ENCODE data around the gene NPC1.

DNA sequence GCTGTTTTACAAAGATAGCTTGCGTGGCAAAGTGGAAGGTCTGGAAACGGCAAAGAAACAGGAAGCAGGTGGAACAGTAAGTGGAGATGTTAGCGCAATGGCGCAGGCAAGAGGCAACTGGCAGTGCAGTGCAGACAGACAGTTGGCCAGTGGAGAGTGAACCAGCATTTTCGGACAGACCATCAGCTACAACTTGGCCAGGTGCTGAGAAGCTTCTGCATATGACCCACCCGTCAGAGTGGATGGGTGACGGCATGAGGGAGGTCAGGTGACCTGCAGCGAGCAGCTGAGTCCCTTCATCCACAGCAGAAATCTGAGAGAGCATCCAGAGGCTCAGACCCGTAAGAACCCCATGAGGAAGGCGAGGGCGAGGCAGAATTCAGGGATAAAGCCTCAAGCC, 33.8 kb downstream of the NPC1 start:
- TF ChIP-seq, protein P1, sequence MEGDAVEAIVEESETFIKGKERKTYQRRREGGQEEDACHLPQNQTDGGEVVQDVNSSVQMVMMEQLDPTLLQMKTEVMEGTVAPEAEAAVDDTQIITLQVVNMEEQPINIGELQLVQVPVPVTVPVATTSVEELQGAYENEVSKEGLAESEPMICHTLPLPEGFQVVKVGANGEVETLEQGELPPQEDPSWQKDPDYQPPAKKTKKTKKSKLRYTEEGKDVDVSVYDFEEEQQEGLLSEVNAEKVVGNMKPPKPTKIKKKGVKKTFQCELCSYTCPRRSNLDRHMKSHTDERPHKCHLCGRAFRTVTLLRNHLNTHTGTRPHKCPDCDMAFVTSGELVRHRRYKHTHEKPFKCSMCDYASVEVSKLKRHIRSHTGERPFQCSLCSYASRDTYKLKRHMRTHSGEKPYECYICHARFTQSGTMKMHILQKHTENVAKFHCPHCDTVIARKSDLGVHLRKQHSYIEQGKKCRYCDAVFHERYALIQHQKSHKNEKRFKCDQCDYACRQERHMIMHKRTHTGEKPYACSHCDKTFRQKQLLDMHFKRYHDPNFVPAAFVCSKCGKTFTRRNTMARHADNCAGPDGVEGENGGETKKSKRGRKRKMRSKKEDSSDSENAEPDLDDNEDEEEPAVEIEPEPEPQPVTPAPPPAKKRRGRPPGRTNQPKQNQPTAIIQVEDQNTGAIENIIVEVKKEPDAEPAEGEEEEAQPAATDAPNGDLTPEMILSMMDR (IDR thresholded peaks at IDR 0.05; ENCODE audit: low read length) = no peak
- no peak for TF ChIP-seq EZH2 (IDR thresholded peaks at IDR 0.05; ENCODE audit: borderline replicate concordance, low read length)
